Measurements from ENCODE around the gene CEP295NL. TPM values are rescaled to one million over a fixed set of nuclear protein-coding genes. Genes with fewer than 3 reads are reported as not detected.
"Not testable (repeated sequence)": the region's sequence is repeated elsewhere in the genome, so short reads cannot be mapped to it uniquely, and the experiment has no call there.

CEP295NL gene
- total RNA-seq, 1 donor from 2014 or later: 3.8 TPM

DNA sequence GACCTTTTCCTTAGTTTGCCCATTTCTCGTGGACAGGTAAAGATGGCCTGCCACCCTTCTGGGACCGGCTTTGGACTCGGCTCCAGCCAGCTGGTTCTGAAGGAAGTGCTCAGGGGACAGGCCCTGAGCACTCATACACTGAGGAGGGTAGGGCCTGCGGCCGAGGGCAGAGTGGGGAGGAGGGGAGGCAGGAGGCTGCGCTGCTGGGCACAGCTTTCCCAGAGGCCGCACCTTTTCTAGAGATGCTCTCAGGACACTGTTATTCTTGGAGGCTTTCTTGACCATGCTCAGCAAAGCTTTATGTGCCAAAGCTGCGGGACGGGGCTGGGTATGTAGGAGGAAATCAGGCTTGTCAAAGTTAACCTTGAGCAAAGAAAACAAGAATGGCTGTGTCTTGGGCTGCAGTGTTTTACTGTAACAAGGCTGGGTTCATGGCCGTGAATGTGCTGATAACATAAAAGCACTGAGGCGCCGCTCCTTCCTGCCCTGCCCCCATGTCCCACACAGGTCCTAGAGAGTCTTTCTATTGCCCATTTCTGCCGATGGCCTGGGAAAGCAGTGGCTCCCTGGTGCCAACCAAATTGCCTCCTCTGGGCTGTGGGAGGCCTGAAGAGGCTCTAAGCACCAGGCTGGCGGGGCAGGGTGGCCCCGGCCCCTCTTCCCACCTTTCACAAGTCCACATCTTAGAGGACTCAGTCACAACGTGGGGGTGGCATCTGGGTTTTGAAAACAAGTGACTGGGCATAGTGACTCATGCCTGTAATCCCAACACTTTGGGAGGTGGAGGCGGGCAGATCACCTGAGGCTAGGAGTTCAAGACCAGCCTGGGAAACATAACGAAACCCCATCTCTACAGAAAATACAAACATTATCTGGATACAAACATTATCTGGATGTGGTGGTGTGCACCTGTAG is 44.5 kb upstream of the CEP295NL start:
- Mint-ChIP-seq H3K4me1 (ENCODE audit: unreplicated experiment) (peaks cover 22% of the 10 kb centered on the region), H3K36me3 (no peaks in the 10 kb centered on the region), H3K27me3 (no peaks in the 10 kb centered on the region), H3K27ac (peak overlapping the region; percentile 29), H3K9me3 (peaks cover 6% of the 10 kb centered on the region), H3K4me3 (no peak overlapping the region)
- TF ChIP-seq, protein P1, sequence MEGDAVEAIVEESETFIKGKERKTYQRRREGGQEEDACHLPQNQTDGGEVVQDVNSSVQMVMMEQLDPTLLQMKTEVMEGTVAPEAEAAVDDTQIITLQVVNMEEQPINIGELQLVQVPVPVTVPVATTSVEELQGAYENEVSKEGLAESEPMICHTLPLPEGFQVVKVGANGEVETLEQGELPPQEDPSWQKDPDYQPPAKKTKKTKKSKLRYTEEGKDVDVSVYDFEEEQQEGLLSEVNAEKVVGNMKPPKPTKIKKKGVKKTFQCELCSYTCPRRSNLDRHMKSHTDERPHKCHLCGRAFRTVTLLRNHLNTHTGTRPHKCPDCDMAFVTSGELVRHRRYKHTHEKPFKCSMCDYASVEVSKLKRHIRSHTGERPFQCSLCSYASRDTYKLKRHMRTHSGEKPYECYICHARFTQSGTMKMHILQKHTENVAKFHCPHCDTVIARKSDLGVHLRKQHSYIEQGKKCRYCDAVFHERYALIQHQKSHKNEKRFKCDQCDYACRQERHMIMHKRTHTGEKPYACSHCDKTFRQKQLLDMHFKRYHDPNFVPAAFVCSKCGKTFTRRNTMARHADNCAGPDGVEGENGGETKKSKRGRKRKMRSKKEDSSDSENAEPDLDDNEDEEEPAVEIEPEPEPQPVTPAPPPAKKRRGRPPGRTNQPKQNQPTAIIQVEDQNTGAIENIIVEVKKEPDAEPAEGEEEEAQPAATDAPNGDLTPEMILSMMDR (conservative IDR thresholded peaks at IDR 0.05): no peak
- DNase-seq (ENCODE audit: extremely low spot score, unreplicated experiment): no peak

DNA sequence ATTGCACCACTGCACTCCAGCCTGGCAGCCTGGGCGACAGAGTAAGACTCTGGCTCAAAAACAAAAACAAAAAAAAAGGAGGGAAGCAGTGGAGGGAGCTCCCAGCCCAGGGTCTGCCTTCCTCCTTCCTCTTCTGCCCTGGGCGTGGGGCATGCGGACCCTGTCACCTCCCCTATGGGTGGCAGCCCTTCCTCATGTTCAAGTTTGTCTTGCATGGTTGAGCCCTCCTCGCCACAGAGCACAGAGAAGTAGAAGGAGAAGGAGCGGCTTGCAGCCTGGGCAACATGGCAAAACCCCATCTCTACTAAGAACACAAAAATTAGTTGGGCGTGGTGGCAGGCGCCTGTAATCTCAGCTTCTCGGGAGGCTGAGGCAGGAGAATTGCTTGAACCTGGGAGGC is 43.6 kb upstream of the CEP295NL start:
- peaks cover 6% of the 10 kb centered on the region for H3K9me3 Mint-ChIP-seq
- H3K4me3 Mint-ChIP-seq: no peak overlapping the region
- TF ChIP-seq, protein P1 (conservative IDR thresholded peaks at IDR 0.05): no peak
- H3K27ac Mint-ChIP-seq: no peak overlapping the region
- H3K27me3 Mint-ChIP-seq: no peaks in the 10 kb centered on the region
- H3K36me3 Mint-ChIP-seq: no peaks in the 10 kb centered on the region
- DNase-seq (ENCODE audit: extremely low spot score, unreplicated experiment): no peak
- H3K4me1 Mint-ChIP-seq (ENCODE audit: unreplicated experiment): peaks cover 21% of the 10 kb centered on the region

DNA sequence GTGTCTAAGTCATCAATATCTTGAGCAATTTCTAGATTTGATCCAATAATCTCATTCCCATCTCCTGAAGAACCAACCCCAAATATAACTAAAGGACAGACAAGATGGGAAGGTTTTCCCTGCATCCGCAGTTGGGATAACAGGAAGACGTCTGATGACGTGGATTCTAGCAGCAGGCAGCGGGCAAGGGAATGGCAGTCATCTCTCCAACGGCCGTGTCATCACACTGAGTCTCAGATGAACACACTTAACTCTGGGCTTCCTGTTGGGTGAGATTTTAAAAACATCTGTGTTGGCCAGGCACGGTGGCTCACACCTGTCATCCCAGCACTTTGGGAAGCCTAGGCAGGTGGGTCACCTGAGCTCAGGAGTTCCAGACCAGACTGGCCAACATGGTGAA is 43.1 kb upstream of the CEP295NL start:
- peaks cover 6% of the 10 kb centered on the region for H3K9me3 Mint-ChIP-seq
- no peaks in the 10 kb centered on the region for H3K27me3 Mint-ChIP-seq
- DNase-seq (ENCODE audit: extremely low spot score, unreplicated experiment): no peak
- TF ChIP-seq, protein P1 (conservative IDR thresholded peaks at IDR 0.05): no peak
- no peak overlapping the region for H3K4me3 Mint-ChIP-seq
- no peak overlapping the region for H3K27ac Mint-ChIP-seq
- peaks cover 17% of the 10 kb centered on the region for H3K4me1 Mint-ChIP-seq (ENCODE audit: unreplicated experiment)
- no peaks in the 10 kb centered on the region for H3K36me3 Mint-ChIP-seq

DNA sequence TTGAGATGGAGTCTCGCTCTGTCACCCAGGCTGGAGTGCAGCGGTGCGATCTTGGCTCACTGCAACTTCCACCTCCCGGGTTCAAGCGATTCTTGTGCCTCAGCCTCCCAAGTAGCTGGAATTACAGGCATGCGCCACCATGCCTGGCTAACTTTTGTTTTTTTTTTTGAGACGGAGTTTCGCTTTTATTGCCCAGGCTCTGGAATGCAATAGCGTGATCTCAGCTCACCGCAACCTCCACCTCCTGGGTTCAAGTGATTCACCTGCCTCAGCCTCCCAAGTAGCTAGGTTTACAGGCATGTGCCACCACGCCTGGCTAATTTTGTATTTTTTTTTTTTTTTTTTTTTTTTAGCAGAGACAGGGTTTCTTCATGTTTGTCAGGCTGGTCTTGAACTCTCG is 42.5 kb upstream of the CEP295NL start:
- not testable (repeated sequence) for H3K9me3 Mint-ChIP-seq; H3K4me3 Mint-ChIP-seq; DNase-seq (ENCODE audit: extremely low spot score, unreplicated experiment); H3K27me3 Mint-ChIP-seq; H3K36me3 Mint-ChIP-seq; H3K27ac Mint-ChIP-seq
- H3K4me1 Mint-ChIP-seq (ENCODE audit: unreplicated experiment): peaks cover 17% of the 10 kb centered on the region

DNA sequence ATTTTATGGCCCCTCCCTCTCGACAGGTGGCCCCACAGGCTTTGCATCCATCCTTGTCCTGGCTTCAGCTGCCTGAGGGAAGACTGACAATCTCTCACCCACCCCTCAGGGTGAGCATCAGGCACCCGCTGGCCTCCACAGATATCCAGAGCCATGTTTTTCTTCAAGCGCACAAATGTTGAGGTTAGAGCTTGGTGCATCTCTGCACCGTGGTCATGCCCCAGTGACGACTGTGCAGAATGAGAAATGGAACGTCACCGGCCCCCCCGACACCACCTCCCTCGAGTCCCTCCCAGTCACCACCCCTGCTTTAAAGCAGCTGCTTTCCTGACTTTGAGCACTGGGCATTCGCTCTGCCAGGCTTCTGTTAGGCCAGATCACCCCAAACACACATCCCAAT is 42.0 kb upstream of the CEP295NL start:
- no peaks in the 10 kb centered on the region for H3K9me3 Mint-ChIP-seq
- H3K27ac Mint-ChIP-seq: no peak overlapping the region
- no peak for DNase-seq (ENCODE audit: extremely low spot score, unreplicated experiment)
- TF ChIP-seq, protein P1 (conservative IDR thresholded peaks at IDR 0.05): no peak
- no peaks in the 10 kb centered on the region for H3K27me3 Mint-ChIP-seq
- H3K4me1 Mint-ChIP-seq (ENCODE audit: unreplicated experiment): peaks cover 17% of the 10 kb centered on the region
- H3K36me3 Mint-ChIP-seq: no peaks in the 10 kb centered on the region
- H3K4me3 Mint-ChIP-seq: no peak overlapping the region

DNA sequence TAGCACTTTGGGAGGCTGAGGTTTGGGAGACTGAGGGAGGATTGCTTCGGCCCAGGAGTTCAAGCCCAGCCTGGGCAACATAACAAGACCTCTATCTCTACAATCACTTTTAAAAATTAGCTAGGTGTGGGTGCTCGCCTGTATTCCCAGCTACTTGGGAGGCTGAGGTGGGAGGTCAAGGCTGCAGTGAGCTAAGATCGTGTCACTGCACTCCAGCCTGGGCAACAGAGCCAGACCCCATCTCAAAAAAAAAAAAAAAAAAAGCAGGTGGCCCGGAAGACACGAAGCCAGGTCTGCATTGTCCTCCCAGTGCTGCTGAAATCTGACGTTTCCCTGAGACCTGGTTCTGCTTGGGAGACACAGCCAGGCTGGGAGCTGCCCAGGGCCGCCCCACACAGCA is 41.0 kb upstream of the CEP295NL start:
- Mint-ChIP-seq H3K4me3 (no peak overlapping the region), H3K9me3 (no peaks in the 10 kb centered on the region), H3K4me1 (ENCODE audit: unreplicated experiment) (peaks cover 22% of the 10 kb centered on the region), H3K27me3 (no peaks in the 10 kb centered on the region), H3K36me3 (no peaks in the 10 kb centered on the region), H3K27ac (no peak overlapping the region)
- TF ChIP-seq, protein P1 (conservative IDR thresholded peaks at IDR 0.05): no peak
- no peak for DNase-seq (ENCODE audit: extremely low spot score, unreplicated experiment)

Measured in type B pancreatic cell (in vitro differentiated cells).